CD4-positive, alpha-beta T cell treated with Interleukin-17A for 1 hour (primary cell): ENCODE measurements around the gene DGKB.

Experiments
- DNase-seq: peaks from one replicate; pipeline ENCODE4 v3.0.0-alpha.2; 2020

Gene DGKB

DNA sequence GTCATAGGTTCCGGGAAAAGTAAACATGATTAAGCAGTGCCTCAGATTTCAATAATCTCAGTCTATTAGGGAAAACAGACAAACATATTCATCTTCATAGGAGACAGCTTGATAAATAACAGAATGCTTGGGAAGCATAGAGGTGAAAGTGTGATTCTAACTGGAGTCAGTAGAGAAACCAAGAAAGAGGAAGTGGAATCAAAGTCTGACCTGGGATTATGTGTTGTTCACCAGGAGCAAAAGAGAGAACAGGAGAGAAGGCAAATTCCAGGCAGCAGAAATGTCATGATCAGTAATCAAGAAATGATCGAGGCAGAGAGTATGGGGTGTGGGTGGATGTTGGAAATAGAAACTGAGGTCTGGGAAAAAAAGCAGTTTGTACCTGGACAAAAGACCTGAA, 43.7 kb downstream of the DGKB start:
- DNase-seq: no peak

GRCh38 chr7:14858410-14858809, 44.1 kb downstream of the DGKB start:
- DNase-seq: no peak

DNA sequence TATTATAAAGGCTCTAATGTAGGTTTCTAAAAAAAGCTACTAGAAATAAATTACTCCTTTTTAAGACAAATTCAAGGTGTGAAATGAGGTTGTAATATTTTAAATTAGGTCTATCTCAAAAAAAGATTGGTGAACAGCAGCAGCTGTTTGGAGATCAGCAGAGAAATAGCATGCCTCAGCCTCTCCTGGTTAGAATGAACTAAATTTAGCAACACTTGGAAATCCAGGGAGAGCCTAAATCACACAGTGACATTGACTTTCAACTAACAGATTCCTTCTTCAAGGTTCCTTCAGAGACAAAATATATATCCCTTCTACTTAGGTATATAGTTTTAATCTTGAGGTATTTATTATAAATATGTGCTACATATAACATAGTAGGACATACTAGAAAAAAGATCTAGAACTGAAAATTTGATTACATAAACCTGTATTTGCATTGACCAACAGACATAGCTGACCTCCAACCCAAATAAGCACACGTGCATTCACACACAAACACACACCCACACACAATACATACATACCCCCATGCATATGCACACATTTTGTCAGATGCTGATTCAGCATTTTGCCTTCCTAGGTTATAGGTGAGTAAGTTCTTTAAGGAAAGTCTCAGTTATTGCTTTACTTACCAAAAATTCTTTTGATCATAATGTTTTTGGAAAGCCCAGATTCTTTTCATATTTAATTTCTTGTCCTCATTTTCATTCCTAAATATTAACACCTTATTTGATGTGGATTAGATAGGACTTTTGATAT, 47.3 kb downstream of the DGKB start:
- no peak for DNase-seq

- no peak for DNase-seq
These were observed 48.1 kb downstream of the DGKB start for GRCh38 chr7:14854471-14854870.

GRCh38 chr7:14851610-14852009, 50.9 kb downstream of the DGKB start:
- no peak for DNase-seq

GRCh38 chr7:14850039-14850438, 52.5 kb downstream of the DGKB start:
- no peak for DNase-seq

GRCh38 chr7:14846405-14846804, 56.1 kb downstream of the DGKB start:
- DNase-seq: no peak

- no peak for DNase-seq
These were observed 58.8 kb downstream of the DGKB start for GRCh38 chr7:14843755-14844154.

DNA sequence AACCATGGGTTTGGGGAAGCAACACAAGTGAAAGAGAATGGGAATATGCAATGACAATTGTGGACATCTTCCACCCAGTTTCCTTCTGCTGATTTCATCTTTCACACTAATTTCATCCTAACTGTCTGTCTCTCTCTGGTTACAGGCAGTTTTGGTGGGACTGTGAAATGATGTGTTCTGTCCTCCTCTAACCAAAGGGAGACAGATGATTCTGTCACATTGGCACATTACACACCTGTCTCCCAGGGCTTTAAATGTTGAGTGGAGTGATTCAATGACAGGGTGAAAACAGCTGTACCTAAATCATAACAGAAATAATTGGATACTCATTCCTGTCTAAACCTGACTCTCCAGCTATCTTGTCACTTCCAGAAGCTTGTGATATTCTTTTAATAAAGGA, 60.0 kb downstream of the DGKB start:
- DNase-seq: no peak

GRCh38 chr7:14841869-14842268, 60.7 kb downstream of the DGKB start:
- DNase-seq: no peak

- DNase-seq: no peak
These were observed 61.5 kb downstream of the DGKB start for GRCh38 chr7:14841086-14841485.

- no peak for DNase-seq
These were observed 63.2 kb downstream of the DGKB start for GRCh38 chr7:14839307-14839706.

DNA sequence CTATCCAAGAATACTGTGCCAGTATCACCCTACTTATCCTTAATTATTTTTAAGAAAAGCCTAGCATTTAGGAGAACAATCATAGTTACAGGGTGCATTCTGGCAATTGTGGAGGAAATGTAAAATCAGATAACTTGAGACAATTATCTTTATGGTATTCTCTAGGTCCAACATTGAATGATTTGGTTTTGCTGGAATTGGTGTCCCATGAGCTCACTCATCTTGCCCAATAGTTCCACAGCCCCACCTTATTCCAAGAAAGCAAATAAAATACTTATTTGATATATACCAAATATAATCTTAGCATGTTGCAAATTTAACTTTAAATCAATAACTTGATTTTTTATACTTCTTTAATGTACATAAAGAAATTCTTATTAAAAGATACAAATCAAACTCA, 65.3 kb downstream of the DGKB start:
- DNase-seq: no peak

GRCh38 chr7:14836571-14837189, 65.9 kb downstream of the DGKB start:
- no peak for DNase-seq

DNA sequence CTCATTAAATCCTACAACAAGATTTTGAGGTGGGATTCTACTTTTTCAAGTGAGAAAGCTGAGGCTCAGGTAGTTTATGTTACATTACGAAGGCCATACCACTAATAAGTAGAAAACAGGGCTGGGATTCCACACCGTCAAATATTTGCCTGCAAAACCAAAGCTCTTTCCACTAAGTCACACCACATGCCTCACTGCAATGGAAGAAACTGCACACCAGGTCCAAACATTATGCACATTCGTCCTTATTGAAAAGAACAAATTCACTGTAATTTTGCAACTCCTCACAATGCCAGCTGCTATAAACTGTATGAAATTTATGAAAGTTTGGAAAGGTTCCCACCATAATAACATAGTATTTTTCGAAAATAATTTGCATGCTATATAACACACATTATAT, 66.5 kb downstream of the DGKB start:
- no peak for DNase-seq

DNA sequence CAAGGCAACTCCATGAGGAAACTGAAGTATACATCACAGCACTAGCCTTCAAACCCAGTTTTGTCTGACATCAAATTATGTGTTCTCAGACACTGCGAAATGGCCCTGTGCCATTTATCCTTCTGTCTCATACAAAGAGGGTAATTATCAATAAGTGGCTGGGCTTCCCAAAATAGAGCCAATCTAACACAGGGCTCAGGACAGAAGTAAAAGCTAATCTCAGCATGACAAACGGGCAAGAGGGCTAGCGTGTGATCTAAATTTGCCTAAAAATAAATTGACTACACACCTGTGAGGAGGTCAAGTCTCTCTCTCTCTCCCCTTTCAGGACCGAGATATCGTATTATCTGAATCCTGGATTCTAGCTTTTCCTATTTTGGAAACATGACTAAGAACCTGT, 67.2 kb downstream of the DGKB start:
- DNase-seq: no peak

- DNase-seq: no peak
These were observed 67.7 kb downstream of the DGKB start for GRCh38 chr7:14834883-14835282.

DNA sequence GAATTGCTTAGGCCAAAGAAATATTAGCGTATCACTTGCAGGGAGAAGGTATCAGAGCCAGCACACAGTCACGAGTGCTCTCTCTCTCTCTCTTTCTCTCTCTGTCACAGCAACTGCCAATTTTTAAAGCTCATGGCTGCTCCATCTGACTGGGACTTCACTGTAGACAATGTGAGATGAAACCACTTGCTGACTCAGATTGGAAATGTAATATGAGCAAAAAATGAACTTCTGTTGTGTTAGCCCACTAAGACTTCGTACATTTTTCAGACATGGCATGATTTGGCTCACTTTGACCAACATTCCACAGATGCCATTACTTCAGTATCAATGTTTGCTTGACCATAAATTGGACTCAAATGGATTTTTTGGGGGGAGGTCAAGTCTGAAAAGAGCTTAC, 68.1 kb downstream of the DGKB start:
- no peak for DNase-seq

- no peak for DNase-seq
These were observed 68.8 kb downstream of the DGKB start for GRCh38 chr7:14833707-14834106.

DNA sequence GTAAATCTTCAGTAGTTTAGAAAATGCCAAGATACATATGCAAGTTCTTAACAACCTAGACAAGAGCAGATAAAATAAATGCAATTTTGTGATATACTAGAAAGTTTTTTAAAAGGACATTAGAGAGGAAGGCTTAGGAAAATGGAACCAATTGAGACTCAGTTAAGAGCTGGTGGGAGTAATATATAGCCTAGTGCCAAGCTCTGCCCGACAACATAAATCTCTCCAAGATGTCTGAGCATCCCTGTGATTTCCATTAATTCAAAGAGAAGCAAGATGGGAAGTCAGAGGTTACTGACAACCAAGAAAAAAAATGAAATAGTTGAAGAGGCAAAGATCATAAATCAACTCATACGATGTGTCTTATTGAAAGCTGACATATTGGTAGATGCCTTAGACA, 74.5 kb downstream of the DGKB start:
- DNase-seq: no peak

DNA sequence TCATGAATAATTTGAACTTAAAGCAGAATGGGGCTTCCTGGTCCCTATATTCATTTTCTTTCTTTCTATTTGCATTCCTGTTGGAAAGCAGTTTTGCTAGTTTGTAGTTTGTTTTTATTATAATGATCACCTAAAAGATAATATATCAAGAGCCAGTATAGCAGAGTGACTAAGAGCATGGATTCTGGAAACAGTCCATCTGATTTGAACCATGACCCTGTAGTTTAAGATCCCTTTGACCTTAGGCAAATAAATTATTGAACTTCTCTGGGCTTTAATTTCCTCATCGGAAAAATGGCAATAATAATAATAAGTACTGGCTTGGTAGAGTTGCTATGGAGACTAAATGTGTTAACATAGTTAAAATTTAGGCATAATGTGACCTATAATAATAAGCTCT, 76.1 kb downstream of the DGKB start:
- no peak for DNase-seq

DNA sequence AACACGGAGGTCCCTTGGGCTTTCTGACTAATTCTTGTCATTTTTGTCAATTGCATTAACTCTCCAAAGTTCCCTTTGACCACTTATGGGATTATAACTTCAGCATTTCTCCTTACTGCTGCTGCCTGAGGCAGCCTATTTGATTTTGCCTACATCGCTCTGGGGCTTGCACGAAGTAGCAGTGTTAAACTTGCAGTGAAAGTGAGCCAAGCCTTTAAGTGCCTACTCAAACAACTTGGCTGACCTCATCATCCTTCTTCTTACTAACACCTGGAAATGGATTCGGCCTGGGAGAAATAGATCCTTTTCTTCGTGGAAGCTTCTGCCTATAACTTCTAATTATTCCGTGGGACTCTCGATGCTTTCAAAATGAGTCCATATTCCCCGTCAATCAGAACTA, 76.6 kb downstream of the DGKB start:
- no peak for DNase-seq

- DNase-seq: no peak
These were observed 80.1 kb downstream of the DGKB start for GRCh38 chr7:14822481-14822854.

GRCh38 chr7:14821757-14822480, 80.6 kb downstream of the DGKB start:
- no peak for DNase-seq
